NCI-H748 treated with DMSO at 0.1 percent for 48 hours (cell line): ENCODE measurements around the gene CCDC7.
A peak's percentile ranks its signal among the peaks of the same experiment; 100 is the strongest.
"Not testable (repeated sequence)": the region's sequence is repeated elsewhere in the genome, so short reads cannot be mapped to it uniquely, and the experiment has no call there.

Source experiments
- DNase-seq: peaks from one replicate; lab custom pipeline; 2025; lab: John Stamatoyannopoulos, UW

CCDC7 gene

DNA sequence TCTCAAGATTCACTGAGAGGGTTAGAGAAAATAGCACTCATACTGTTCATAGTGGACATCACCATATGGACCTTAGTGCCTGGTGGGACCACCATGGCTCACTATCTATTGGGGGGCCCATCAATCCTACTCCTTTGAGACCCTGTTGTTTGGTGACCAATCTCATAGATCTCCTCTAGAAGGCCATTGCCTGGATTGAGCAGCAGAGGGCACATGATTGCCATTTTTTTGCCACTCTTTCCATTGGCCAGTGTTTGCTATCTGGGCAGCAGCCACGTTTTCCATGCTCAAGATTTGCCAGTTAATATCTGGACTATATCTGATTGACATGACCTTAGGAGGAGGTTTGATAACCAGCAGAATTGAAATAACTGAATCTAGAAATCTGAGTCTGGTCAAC is 267.6 kb downstream of the CCDC7 start:
- no peak for DNase-seq

DNA sequence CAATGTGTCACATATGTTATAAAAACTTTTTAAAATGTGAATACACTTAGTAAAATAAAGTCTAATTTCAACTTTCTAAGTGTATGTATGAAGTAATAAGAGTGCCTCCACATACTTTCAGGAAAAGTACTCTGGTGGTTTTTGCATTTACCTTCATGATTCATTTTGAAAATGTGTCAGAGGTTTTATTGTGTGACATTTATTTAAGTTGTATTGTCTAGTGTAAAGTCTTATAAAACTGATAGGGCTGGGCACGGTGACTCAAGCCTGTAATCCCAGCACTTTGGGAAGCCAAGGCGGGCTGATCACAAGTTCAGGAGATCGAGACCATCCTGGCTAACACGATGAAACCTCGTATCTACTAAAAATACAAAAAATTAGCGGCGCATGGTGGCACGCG is 285.6 kb downstream of the CCDC7 start:
- DNase-seq: no peak

DNA sequence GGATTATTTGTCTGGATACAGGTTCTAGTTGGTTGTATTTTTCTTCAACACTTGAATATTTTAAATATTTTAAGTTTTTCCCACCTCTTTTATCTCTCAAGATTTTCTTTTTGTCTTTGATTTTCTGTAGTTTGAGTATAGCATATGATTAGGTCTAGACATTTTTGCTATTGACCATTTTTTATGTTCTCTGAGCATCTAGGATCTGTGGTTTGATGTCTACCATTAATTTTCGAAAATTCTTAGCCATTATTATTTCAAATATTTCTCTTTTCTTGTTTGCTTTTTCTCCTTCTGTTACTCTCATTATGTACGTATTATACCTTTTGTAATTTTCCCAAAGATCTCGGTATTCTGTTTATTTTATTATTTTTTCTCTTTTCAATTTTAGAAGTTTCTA is 293.0 kb downstream of the CCDC7 start:
- no peak for DNase-seq

DNA sequence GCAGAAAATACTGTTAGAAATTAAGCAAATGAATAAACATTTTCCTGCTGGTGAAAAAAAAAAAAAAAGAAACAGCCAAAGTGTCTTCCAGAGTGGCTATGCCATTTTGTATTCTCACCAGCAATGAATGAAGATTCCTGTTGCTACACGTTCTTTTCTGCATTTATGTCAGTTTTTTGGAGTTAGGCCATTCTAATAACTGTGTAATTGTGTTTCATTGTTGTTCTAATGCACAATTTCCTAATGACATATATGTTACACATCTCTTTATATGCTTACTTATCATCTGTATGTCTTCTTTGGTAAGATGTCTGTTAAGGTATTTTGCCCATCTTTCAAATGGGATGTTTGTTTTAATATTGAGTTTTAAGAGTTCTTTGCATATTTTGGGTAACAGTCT is 298.4 kb downstream of the CCDC7 start:
- DNase-seq: no peak

DNA sequence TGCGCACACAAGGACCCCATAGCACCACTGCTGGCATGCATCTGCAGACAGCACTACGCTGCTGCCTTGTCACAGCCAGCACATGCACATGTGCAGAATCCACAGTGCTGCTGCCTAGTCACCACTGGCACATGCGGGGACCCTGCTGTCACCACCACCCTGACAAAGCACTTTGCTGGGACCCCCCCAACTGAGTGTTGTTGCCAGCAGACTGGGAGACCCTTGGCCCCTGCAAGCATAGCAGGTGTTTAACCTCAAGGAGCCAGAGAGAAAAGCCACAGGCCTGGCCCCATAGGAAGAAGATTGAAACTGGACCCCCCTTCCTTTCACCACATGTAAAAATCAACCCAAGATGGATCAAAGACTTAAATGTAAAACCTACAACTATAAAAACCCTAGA is 300.9 kb downstream of the CCDC7 start:
- DNase-seq: no peak

DNA sequence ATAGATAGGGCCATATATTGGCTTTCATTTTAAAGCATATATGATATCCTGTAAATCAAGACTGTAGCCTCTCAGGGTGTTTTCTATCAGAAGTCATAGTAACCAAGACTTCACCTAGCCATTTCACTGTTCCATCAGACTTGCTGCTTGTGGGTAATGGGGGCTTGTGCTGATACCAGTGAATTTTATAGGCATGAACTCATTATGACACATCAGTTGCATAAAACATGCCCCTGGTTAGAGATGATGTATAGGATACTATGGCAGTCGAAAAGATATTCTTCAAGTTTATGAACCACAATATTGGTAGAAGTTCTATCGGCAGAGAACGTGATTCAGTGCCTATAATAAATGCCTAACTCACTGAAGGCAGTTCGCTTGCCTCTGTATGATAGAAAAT is 305.6 kb downstream of the CCDC7 start:
- no peak for DNase-seq

DNA sequence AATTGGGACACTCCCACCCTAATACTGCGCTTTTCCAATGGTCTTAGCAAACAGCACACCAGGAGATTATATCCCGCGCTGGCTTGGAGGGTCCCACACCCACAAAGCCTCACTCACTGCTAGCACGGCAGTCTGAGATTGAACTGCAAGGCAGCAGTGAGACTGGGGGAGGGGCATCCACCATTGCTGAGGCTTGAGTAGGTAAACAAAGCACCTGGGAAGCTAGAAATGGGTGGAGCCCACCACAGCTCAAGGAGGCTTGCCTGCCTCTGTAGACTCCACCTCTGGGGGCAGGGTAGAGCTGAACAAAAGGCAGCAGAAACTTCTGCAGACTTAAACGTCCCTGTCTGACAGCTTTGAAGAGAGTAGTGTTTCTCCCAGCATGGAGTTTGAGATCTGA is 309.0 kb downstream of the CCDC7 start:
- not testable (repeated sequence) for DNase-seq

DNA sequence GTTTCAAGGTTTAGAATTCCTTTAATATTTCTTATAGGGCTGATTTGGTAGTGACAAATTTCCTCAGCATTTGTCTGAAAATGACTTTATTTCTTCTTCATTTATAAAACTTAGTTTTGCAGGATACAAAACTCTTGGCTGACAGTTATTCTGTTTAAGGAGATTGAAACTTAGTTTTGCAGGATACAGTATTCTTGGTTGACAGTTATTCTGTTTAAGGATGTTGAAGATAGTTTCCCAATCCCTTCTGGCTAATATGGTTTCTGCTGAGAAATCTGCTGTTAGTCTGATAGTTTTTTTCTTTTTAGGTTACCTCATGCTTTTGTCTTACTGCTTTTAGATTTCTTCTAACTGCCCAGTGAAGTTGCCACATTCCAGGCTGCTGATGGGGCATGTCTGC is 325.3 kb downstream of the CCDC7 start:
- DNase-seq: no peak

DNA sequence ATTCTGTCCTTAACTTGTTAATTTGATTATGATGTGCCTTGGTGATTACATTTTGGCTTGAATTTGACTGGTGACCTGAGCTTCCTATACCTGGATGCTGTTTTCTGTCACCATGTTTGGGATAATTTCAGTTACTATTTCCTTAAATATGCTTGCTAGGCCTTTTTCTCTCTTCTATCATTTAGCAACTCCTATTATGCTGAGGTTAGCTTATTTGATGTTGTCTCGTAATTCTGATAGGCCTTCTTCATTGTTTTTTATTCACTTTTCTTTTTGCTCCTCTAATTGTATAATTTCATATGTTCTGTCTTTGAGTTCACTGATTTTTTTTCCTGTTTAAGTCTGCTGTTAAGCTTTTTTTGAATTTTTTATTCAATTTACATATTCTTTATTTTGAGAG is 327.2 kb downstream of the CCDC7 start:
- no peak for DNase-seq

DNA sequence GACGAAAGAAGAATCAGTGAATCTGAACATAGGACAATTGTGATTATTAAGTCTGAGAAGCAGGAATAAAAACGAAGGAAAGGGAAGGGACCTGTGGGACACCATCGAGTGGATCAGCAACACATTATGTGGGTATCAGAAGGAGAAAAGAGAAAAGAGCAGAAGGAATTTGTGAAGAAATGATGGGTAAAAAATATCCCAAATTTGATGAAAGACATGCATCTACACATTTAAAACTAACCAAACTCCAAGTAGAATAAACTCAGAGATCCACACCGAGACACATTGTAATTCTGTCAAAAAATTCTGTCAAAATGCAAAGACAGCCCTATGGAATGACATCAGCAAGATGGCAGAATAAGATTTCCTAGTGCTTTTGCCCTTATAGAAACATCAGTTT is 341.0 kb downstream of the CCDC7 start:
- DNase-seq: no peak

DNA sequence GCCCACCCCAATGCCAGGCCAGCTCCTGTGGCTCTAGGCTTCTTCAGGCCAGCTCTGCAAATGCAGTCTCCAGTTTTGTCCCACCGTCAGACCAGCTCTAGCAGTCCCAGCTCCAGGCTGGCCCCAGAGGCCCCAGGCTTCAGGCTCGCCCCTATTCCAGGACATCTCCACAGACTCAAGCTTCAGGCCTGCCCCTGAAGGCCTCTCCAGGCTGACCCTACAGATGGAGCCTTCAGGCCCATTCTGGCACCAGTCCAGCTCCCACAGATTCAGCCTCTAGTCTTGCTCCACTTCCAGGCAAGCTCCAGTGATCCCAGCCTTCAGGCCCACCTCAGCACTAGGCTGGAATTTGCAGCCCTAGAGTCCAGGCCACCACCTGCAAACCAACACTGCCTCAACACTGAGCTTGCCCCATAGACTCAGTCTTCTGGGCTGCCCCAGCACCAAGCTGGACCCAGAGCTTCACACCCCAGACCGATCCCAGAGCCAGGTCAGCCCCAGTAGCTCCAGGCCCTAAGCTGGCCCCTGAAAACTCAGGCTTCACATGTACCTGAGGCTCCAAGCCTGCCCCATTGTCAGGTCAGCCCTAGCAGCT is 341.8 kb downstream of the CCDC7 start:
- DNase-seq: no peak

DNA sequence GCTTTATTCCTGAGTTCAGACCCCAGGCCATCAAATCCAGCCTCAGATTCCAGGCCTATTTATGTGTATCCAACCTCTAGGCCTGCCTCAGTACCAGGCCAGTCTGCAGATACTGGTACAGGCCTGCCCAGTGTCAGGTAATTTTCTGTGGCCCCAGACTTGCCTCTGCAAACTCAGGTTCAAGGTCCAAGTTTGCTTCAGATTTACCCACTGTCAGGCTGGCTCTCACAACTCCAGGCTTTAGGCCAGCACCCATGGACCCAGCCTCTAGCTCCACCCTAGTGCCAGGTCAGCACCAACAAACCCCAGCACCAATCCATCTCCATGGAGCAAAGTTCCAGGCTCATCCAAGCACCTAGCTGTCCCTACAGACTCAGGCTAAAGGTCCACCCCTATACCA is 342.4 kb downstream of the CCDC7 start:
- no peak for DNase-seq

DNA sequence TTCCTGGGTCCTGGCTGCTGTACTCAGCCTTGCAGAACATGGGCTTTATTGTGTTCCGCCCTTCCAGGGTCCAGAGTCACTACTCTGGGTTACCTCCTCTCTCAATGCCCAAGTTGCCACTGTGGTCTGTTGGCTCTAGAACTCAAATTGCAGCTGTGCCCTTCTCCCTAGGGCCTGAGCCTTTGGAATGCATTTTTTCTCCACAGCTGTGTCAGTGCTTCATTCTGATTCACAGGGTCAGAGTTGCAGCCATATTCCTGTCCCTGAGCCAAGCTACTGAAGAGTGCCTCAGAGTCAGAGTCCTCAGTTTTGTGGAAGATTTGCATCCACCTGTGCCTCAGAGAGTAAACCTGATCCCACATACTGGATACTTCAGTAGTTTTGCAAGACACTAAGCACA is 344.5 kb downstream of the CCDC7 start:
- no peak for DNase-seq

DNA sequence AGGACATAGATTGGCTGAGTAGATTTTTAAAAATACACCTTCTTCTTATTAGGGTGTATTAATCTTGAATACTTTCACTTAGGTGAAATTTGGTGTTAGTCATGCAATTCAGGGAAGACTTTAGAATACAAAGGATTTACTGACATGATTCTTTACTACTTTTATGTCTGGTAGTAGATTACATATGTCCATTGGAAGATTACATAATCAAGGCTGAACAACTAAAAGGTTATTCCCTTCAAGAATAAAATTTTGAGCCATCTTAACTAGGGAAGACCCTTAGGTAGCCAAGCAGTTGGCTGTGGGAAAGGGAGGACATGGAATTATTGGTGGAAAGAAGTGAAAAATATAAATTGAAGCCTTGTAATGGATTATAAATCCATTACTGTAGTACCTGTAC is 347.1 kb downstream of the CCDC7 start:
- no peak for DNase-seq

DNA sequence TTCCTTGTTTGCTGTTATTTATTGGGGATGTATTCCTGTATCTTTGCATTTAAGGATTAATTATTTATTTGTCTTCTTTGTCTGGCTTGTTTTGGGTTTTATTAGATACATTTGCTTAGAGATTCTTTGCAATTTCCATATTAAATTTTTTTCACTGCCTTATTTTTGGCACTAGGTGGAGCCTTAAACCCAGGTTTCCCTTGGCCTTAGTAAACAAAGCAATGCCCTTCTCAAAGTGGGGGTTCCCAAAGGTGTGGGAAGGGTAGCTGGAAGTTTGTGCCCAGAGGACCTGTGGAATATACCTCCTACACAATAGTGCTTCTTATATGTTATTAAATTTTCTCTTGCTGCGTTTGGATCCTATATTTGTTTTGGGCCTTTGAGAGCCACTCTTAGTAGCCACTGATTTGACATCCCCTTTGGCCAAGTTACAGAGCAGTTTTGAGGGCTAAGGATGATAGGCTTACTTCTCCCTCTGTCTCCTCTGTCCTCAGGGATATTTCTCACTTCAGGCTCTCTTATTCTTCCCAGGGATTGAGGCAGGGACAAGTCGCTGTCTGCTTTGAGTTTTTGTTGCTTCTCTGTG is 349.8 kb downstream of the CCDC7 start:
- DNase-seq: peak; percentile 28

DNA sequence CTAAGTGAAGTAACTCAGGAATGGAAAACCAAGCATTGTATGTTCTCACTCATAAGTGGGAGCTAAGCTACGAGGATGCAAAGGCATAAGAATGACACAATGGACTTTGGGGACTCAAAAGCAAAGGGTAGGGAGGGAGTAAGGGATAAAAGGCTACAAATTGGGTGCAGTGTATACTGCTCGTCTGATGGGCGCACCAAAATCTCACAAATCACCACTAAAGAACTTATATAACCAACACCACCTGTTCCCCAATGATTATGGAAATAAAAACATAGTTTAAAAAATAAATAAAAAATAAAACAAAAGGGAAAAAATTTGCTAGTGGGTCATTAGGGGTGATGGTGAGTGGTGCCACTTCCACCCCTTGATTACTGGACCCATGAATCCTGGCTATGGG is 351.5 kb downstream of the CCDC7 start:
- DNase-seq: not testable (repeated sequence)

DNA sequence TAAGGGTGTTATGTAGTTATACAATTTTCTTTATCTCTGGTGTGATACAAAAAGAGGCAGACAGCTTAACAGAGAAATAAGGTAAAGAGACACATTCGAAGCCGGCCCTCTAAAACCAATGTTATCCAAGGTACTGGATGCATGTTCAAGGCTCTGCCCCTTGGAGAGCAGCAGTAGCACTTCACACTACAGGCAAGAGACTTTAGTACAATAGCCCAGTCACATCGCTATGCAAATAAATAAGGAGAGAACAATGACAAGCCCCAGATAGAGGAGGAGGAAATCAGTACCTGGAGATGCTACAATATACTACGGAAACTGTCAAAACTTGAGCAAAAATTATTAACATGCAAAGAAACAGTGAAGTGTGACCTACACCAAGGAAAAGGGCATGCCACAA is 401.0 kb downstream of the CCDC7 start:
- no peak for DNase-seq

DNA sequence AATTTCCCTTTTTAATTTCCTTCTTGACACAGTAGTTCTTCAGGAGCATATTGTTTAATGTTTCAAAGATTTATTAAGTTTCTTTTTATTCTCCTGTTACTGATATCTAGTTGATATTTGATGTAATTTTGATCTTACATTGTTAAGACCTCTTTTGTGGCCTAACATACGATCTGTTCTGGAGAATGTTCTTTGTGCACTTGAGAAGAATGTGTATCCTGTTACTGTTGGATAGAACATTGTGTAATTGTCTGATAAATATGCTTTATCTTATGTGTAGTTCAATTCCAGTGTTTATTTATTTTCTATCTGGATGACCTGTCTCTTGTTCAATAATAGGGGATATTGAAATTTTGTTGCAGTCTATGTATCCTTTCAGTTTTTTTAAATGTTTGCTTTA is 405.4 kb downstream of the CCDC7 start:
- no peak for DNase-seq

DNA sequence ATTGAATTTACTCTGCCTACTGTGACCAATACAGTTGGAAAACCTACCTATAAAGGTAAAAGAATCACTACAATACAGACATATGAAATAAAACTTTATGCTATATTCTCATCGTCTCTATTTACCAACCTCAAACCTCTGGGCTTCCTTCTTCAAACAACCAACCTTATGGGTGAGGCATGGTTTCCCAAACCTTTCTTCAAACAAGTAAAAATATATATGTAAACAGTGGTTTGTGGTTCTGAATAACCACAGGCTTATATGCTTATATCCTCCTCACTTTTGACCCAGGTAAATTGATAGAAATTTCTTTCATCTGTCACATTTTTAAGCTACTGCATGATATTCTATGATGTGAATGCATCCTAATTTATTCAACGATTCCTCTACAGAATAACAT is 408.5 kb downstream of the CCDC7 start:
- DNase-seq: no peak

DNA sequence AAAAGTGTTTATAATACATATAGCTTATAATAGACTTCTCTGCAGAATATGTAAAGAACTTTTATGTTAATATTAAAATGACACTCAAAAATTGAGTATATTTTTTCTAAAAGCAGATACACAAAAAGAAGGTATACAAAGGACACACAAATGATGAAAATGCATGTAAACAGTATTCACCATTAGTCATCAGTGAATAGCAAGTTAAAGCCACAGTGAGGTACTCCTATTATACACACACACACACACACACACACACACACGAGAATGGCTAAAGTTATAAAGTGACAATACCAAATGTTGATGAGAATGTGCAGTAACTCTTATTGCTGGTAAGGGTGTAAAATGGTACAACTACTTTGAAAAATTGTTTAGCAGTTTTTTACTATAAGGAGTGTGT is 419.2 kb downstream of the CCDC7 start:
- no peak for DNase-seq

DNA sequence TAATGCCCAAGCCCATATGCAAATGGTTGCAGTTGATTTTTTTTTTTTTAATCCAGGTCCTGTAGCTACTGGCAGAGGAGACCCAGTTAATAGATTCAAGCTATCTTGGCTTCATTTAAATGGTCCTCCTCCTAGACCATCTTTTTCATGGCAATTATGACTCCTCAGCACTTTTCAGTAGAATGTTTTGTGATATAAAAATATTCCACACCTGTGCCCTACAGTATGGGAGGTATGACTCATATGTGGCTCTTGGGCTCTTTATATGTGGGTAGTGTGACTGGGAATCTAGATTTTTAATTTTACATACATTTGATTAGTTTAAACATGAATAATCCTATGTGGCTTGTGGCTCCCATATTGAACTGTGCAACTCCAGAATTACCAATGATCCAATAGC is 432.0 kb downstream of the CCDC7 start:
- no peak for DNase-seq

DNA sequence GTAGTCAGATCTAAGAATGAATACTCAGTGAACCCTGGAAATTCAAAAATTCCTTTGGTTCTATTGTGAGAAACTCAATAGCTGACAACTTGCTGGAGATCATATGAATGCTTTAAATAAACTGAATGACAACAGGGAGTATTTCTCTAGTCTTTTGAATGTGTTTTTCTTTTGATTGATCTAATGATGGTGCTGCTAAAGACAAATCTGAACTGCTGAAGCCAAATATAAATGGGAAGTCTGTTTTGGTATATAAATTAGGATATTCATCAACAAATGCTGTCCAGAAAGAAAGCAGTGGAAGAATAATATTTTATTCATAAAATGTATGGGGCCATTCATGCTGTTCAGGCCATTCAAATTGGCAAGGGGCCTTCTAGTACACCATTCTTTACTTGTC is 432.7 kb downstream of the CCDC7 start:
- DNase-seq: no peak

DNA sequence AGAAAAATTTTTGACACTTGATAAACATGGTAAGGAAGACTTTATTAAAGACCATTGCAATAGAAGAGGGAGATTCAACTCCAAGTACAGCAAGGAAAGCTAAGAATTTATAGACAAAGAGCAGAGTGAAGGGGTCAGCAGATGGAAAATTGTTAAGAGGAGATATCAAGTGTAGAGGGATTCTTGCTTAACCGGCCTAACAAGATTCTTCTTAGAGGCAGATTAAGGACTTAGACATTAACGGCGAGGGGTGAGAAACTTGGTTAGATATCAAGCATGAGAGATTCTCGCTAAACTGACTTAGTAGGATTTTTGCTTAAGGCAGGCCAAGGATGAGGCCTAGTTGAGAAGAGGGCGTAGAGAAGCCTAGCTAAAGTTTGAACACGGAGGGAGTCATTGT is 436.1 kb downstream of the CCDC7 start:
- DNase-seq: no peak

DNA sequence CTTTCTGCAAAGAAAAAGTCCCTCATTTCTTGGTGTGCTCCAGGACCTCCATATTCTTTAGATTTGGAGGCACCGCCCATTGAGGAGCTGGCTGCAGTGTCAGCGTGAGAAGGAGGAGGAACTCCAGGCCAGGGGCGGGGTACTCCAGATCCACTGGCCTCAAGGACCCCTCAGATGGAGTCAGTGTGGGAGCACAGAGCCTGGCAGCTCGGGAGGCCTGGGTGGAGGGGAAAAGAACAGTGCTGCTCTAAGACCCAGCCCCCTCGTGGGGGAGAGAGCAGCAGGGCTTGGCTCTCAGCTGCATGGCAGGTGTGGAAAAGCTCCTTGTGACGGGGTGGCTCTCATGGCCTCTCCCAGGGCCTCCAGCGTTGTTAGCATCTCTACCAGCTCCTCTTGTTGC is 441.5 kb downstream of the CCDC7 start:
- DNase-seq: no peak
